GM18526 (cell line): ENCODE data around the gene IRF2.

Experiments
- POLR2A ChIP-seq: IDR thresholded peaks from 3 replicates; pipeline ENCODE4 v1.6.1; 2011; ENCODE audit not compliant: insufficient read length; ENCODE audit errors: extremely low read depth

The IRF2 gene

GRCh38 chr4:184350213-184350817 lies 124.0 kb downstream of the IRF2 start:
- TF ChIP-seq POLR2A: no peak

GRCh38 chr4:184349283-184350039 lies 124.9 kb downstream of the IRF2 start:
- TF ChIP-seq POLR2A: no peak

GRCh38 chr4:184348311-184349233 lies 125.8 kb downstream of the IRF2 start:
- TF ChIP-seq POLR2A: no peak

GRCh38 chr4:184347251-184348239 lies 126.8 kb downstream of the IRF2 start:
- TF ChIP-seq POLR2A: peak; percentile 31

GRCh38 chr4:184346682-184347081 lies 127.7 kb downstream of the IRF2 start:
- no peak for TF ChIP-seq POLR2A

GRCh38 chr4:184345573-184345922 lies 128.8 kb downstream of the IRF2 start:
- TF ChIP-seq POLR2A: no peak

GRCh38 chr4:184344899-184345572 lies 129.3 kb downstream of the IRF2 start:
- TF ChIP-seq POLR2A: no peak

- TF ChIP-seq POLR2A: no peak
Observed at GRCh38 chr4:184344435-184344834, 129.9 kb downstream of the IRF2 start.

- TF ChIP-seq POLR2A: peak; percentile 67
Observed at GRCh38 chr4:184343502-184344177, 130.7 kb downstream of the IRF2 start.

GRCh38 chr4:184342167-184342856 lies 132.0 kb downstream of the IRF2 start:
- no peak for TF ChIP-seq POLR2A

- TF ChIP-seq POLR2A: no peak
Observed at GRCh38 chr4:184337907-184338306, 136.4 kb downstream of the IRF2 start.
